ENCODE data around the gene DOCK1.

The DOCK1 gene

DNA sequence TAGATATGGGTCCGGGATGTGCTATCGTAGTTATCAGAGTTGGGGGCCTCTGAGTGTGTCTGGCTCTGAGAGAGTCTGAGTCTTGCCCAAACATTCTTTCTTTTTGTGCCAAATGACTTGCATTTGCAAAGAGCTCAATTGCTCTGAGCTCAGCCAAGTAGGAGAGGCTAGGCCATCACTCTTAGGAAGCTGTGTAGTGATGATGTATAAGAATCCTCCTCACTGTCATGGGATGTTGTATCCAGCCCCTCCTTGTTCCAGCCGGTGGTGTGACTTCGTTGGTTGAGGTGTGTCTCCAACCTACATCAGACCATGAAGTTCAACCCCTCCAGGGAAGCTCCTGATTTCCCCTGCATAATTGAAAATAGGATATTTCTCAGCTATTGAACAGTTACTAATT is 546.4 kb downstream of the DOCK1 start:
- DNase-seq: no peak

- DNase-seq: no peak
Measured at GRCh38 chr10:127452568-127452967, 547.3 kb downstream of the DOCK1 start.

GRCh38 chr10:127453706-127454105 is 548.5 kb downstream of the DOCK1 start:
- no peak for DNase-seq

GRCh38 chr10:127456122-127456521 is 550.9 kb downstream of the DOCK1 start:
- no peak for DNase-seq

DNA sequence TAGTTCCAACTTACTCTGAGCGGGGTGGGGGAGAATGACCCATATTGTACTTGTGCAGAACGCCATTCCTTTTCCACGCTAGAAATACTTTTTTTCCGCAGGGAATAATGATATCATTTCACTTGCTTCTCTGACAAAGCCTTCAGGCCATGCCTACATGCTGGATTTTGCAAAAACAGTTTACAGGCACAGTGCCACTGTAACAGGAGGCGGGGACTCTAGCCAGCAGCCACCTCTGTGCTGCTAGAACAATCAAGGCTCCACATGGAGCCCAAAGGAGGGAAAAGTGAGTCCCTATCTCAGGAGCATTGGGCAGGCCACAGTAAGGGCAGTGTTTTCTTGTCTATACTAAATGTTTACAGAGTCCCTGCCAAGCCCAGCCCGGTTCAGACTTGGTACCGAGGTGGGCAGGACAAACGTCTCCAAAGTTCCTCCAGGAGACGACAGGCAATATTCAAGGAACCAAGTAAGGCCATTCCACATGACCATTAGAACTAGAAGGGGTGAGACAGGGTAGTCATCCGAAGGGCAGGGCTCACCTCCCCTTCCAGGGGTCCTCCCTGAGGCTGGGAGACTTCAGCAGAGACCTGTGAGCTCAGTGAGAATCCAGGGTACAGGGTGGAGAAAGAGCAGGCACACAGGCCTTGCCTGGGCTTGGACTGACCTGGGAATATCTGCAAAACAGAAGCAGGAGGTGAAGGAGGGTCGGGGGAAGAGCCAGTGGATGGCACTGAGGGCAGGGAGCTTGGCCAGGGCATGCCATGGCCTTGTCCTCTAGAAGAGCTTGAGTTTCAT is 553.0 kb downstream of the DOCK1 start:
- no peak for DNase-seq

DNA sequence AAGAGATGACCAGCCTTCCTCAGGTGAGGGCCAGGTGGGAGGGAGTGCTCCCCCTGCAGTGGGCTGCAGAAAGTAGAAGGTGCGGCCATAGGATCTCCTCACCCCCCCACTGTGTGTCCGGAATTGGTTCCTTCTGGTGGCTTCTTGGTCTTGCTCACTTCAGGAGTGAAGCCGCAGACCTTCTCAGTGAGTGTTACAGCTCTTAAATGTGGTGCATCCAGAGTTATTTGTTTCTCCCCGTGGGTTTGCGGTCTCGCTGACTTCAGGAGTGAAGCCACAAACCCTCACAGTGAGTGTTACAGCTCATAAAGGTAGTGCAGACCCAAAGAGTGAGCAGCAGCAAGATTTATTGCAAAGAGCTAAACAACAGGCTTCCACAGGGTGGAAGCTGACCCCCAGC is 553.6 kb downstream of the DOCK1 start:
- DNase-seq: no peak

DNA sequence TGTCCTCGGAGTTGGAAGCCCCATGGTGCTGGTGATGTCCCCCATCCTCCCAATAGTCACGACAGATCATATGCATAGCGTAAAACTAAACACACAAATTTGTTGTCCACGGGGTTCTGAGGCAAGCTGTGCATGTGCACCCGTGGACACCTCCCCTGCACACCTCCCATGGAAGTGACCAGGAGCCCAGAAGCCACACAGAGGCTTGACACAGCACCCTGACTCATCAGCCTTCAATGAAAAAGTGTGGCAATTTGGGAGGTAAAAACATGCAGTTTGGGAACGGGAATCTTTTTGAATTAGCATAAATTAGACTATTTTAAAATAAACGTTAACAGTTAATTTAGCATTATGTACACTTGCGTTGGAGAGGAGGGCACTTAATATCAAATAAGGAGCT is 554.7 kb downstream of the DOCK1 start:
- no peak for DNase-seq

DNA sequence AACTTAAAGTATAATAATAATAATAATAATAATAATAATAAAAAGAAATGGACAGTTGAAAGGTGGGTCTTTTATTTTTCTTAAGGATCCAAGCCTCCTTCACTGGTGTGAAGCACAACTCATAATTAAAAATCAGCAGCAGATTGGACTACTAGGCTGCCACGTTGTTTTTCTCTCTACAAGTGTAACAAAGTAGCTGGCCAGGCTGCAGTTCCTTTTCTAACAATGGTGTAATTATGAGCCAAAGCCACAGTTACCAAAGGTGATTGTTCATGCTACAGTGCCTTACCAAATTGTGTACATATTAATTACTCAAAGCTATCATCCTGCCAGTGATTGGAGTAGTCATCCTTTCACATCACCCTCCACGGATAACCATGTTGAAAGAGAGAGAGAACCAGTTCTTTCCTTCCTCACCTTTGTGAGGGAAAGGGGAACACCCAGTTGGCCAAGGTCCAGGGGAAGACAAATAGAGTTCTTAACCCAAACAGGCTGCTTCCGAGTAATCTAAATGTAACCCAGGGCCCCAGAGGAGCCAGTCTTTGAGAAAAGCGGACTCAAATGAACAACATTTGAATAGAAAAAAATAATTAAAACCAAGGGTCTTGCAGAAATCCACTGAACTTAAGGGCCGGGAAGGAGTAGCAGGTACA is 557.5 kb downstream of the DOCK1 start:
- DNase-seq: no peak

DNA sequence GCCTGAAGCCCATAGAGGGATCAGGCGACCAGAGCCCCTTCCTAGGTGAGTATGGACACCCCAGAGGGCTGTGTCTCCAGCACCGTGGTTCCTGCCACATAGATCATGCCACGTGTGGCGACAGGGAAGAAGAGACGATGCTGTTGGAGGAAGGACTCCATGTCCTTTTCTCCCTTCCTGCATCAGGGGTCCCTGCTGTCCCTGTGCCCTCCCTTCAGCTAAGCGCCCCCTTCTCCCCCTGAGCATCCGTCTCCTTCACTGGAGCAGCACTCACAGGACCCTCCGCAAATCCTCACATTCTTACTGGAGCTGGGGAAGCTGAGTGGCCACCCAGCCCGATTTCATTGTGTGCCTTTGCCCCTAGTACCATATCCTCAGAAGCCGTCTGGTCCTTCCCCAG is 558.3 kb downstream of the DOCK1 start:
- no peak for DNase-seq

- no peak for DNase-seq
Measured at GRCh38 chr10:127464561-127464960, 559.3 kb downstream of the DOCK1 start.

DNA sequence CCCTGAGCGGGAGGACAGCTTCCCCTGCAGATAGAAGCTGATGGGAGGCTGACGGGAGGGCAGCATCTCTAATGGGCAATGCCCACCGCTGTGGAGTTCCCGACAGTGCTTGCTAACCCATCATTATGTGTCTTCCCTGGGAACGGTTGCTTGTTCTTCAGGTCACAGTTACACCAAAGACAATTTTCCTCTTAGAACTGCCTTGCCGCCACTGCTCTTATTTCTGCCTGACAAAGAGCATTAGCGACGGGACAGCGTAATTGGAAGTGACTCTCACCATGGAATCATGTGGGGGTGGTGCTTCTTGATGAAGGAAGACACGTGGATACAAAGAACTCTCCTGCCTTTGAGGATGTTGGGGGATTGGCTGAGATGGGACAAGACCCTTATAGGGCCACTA is 562.6 kb downstream of the DOCK1 start:
- DNase-seq: no peak

GRCh38 chr10:127468632-127469031 is 563.4 kb downstream of the DOCK1 start:
- DNase-seq: no peak

DNA sequence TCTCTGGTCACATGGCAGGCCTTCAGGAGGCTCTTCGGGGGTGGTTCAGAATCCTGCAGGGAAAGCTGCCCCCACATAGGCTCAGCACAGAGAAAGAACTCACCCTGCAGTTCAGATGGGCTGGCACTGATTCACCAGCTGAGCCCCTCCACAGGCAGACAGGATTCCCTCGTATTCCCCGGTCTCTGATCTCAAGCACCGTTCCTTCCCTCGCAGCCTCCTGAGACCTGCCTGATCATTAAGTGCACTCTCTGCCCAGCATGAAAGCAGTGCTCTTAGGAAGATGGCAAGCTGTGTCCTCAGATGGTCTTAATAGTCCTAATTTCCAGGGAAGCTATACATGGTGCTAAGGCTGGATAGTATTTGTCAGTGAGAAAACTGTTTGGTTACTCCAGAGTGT is 565.7 kb downstream of the DOCK1 start:
- no peak for DNase-seq

DNA sequence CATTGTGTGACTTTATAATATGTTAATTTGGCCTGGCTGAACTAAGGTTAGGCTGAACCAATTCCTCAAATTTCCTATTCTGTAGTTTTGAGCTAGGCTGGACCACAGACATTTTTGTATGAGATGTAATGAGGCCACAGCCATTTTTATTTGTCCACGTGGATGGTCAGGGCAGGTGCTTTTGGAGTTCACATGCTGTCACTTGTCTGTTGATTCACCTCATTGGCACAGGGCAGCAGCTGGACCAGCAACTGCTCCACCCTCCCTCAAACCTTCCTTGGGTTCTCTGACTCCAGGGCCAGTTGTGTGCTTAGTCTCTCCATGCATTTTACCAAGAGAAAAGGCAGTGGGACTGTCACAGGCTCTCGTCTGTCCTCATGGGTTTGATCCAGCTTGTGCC is 567.7 kb downstream of the DOCK1 start:
- DNase-seq: no peak

DNA sequence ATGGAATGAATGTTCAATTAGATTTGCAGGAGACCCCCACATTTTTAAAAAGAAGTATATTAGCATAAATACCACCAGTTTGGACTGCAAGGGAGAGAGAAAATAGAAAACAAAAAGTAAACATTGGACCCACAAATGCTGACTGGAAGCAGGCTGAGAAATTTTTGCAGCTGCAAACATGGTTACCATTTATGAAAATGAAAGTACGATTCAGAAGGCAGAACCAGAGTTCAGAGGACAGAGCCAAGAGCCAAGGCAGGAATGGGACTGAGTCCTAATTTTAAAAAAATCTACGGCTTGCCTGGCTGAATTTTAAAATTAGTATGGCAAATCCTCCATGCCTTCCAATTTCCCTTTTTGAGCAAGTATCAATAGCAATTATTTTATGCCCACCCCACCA is 569.3 kb downstream of the DOCK1 start:
- DNase-seq: no peak

DNA sequence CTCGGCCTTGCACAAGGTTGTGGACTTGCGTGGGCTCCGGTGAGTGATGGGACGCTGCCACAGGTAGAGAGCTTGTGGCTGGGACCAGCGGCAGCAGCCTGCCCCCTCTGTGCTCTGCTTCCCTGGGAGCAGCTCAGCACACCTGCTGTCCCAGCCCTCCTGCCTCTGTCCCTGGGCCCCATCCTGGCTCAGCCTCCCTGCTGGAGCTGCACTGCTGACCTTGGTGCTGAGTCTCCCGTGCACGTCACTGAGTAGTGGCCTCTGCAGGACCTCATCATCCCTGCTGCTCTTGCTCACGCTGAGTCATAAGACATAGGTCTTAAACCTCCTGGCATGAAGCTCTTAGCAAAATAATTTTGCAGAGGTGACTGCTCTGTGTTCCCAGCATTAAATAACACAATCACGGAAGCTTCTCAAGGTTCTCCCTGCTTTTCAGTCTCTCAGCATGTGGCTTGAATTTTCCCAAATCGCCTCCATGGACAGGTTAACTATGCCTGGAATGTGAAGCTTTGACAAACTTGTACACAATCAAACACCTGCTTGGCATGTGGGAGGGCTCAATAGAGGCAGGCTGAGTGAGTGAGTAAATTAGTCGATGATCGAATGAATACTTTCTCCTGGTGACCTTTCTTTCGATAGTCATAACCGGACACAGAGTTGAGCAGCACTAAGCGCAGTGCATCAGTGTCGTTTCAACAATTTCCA is 580.1 kb downstream of the DOCK1 start:
- DNase-seq: peak; percentile 85

- DNase-seq: no peak
Measured at GRCh38 chr10:127486355-127486754, 581.1 kb downstream of the DOCK1 start.

GRCh38 chr10:127492607-127493250 is 587.5 kb downstream of the DOCK1 start:
- peak; percentile 67 for DNase-seq

GRCh38 chr10:127496035-127496434 is 590.8 kb downstream of the DOCK1 start:
- no peak for DNase-seq

- DNase-seq: no peak
Measured at GRCh38 chr10:127497685-127498084, 592.5 kb downstream of the DOCK1 start.

DNA sequence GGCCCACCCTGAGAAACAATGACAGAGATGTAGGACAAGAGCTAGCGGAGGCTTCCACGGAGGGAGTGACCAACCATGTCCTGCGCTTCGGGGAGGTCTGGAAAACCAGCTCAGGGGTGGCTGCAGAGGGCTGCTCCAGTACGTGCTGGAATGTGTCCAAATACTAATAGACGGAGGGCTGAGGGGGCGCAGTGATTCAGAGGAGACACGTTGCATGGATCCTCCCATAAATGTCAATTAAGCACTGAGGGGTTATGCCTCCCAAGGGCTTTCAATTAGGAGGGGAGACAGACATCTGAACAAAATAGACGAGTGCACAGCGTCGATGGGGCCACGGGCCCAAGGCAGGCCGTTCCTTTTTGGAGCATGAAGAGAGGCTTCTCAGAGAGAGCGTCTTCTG is 592.9 kb downstream of the DOCK1 start:
- DNase-seq: no peak

GRCh38 chr10:127500127-127500526 is 594.9 kb downstream of the DOCK1 start:
- DNase-seq: no peak
